B cell (primary cell): ENCODE results near the gene CACNG4. TPM values are rescaled to one million over a fixed set of nuclear protein-coding genes. Genes with fewer than 3 reads are reported as not detected.

Source experiments
- ATAC-seq: fragments of 200-7000 bp; cut with Tn5 transposase; one replicate; pipeline ENCODE4 v1.10.0; 2021; ENCODE audit warnings: low read depth, mild to moderate bottlenecking, moderate number of reproducible peaks, moderate library complexity
- CTCF ChIA-PET: fragments of 350-600 bp; sonication (Branson Sonifier 250); formaldehyde crosslinking; loops from one replicate; lab custom pipeline; 2021; ENCODE audit warnings: antibody characterized with exemption, inconsistent platforms; lab: Charles Lee
- POLR2A ChIA-PET: fragments of 350-600 bp; sonication (Branson Sonifier 250); formaldehyde crosslinking; loops from one replicate; lab custom pipeline; 2021; ENCODE audit warnings: antibody characterized with exemption; lab: Charles Lee
- DNase-seq: peaks from one replicate; pipeline ENCODE4 v3.0.0; 2013
- H2AFZ ChIP-seq: 2 replicates; pipeline ENCODE4 v1.6.1; 2012; ENCODE audit warnings: mild to moderate bottlenecking, low read depth, low read length; ENCODE audit not compliant: insufficient read depth, poor library complexity, severe bottlenecking
- H3K27ac ChIP-seq, 2 donors: 1 replicate in 1 of 2; 2 replicates in 1 of 2; pipeline ENCODE4 v1.5.1; 2012 to 2013; ENCODE audit warnings: low read length in 2 of 2, mild to moderate bottlenecking in 2 of 2, moderate library complexity in 1 of 2
- H3K27me3 ChIP-seq, 4 experiments: fragments of 200-600 bp in 1 of 4; sonication (generic) in 1 of 4; replicated peaks in 1 of 4; 1 replicate in 2 of 4; 2 replicates in 2 of 4; pipeline versions ENCODE4 v1.6.1 to v1.7.0; 2013 to 2016; ENCODE audit warnings: low read length in 3 of 4, mild to moderate bottlenecking in 2 of 4, mixed read lengths in 1 of 4, moderate library complexity in 1 of 4; ENCODE audit not compliant: insufficient read depth in 4 of 4, control insufficient read depth in 3 of 4; ENCODE audit errors: control extremely low read depth in 1 of 4
- H3K36me3 ChIP-seq, 2 experiments: replicated peaks in 1 of 2; 1 replicate in 1 of 2; 2 replicates in 1 of 2; pipeline versions ENCODE4 v1.6.1 to v1.7.1; 2013; ENCODE audit warnings: low read length in 1 of 2; ENCODE audit not compliant: insufficient read depth in 2 of 2, control insufficient read depth in 1 of 2; ENCODE audit errors: control extremely low read depth in 1 of 2, extremely low read depth in 1 of 2
- H3K4me1 ChIP-seq, 2 donors: fragments of 200-600 bp in 1 of 2; sonication (generic) in 1 of 2; 1 replicate in 1 of 2; 2 replicates in 1 of 2; pipeline versions ENCODE4 v1.5.1 to v1.6.1; 2013 to 2017; ENCODE audit warnings: low read length in 2 of 2; ENCODE audit not compliant: control insufficient read depth in 2 of 2, insufficient read depth in 2 of 2
- H3K4me2 ChIP-seq: replicated peaks from 2 replicates; pipeline ENCODE3; 2012; ENCODE audit warnings: mild to moderate bottlenecking, low read depth, low read length; ENCODE audit not compliant: poor library complexity, severe bottlenecking
- H3K4me3 ChIP-seq, 5 experiments: fragments of 200-600 bp in 1 of 5; sonication (generic) in 1 of 5; 1 replicate in 3 of 5; 2 replicates in 2 of 5; pipeline versions ENCODE4 v1.5.1 to v1.7.0; 2011 to 2016; ENCODE audit warnings: low read length in 4 of 5, mild to moderate bottlenecking in 4 of 5, low read depth in 2 of 5, control low read depth in 1 of 5, moderate library complexity in 1 of 5; ENCODE audit not compliant: insufficient read depth in 1 of 5; ENCODE audit errors: control extremely low read depth in 1 of 5, extremely low read depth in 1 of 5
- H3K79me2 ChIP-seq: fragments of 200-600 bp; sonication (generic); one replicate; pipeline ENCODE4 v1.6.0; 2016; ENCODE audit warnings: low read length; ENCODE audit not compliant: control insufficient read depth, insufficient read depth
- H3K9ac ChIP-seq: fragments of 200-600 bp; sonication (generic); 2 replicates; pipeline ENCODE4 v1.6.1; 2017; ENCODE audit warnings: mild to moderate bottlenecking, low read length, moderate library complexity
- H3K9me3 ChIP-seq, 3 donors: one replicate each; pipeline versions ENCODE4 v1.6.1 to v1.7.1; 2013; ENCODE audit warnings: low read length in 2 of 3; ENCODE audit not compliant: control insufficient read depth in 2 of 3, insufficient read depth in 1 of 3; ENCODE audit errors: control extremely low read depth in 1 of 3
- H4K20me1 ChIP-seq: 2 replicates; pipeline ENCODE4 v1.6.0; 2012; ENCODE audit warnings: mild to moderate bottlenecking, low read length; ENCODE audit not compliant: insufficient read depth, control insufficient read depth, poor library complexity, severe bottlenecking
- H3K27ac Mint-ChIP-seq: one replicate; pipeline ENCODE4 v1.8.0; 2021; ENCODE audit warnings: mixed read lengths
- H3K27me3 Mint-ChIP-seq: one replicate; pipeline ENCODE4 v1.8.0; 2021; ENCODE audit warnings: mixed read lengths
- H3K4me1 Mint-ChIP-seq: one replicate; pipeline ENCODE4 v1.8.0; 2021; ENCODE audit warnings: mixed read lengths
- H3K4me3 Mint-ChIP-seq: one replicate; pipeline ENCODE4 v1.8.0; 2021; ENCODE audit warnings: mixed read lengths
- H3K9me3 Mint-ChIP-seq: one replicate; pipeline ENCODE4 v1.8.0; 2022; ENCODE audit warnings: mixed read lengths; ENCODE audit not compliant: insufficient read depth
- CTCF ChIP-seq: fragments of 200-600 bp; IDR thresholded peaks from one replicate; pipeline ENCODE4 v1.8.0; 2022; ENCODE audit warnings: antibody characterized with exemption, mild to moderate bottlenecking
- EZH2 ChIP-seq: IDR thresholded peaks from 2 replicates; pipeline ENCODE4 v1.6.1; 2012; ENCODE audit warnings: borderline replicate concordance, low read depth, mild to moderate bottlenecking, moderate library complexity, low read length; ENCODE audit not compliant: insufficient read depth, poor library complexity, severe bottlenecking
- WGBS: methylation state at CpG from one replicate; pipeline ENCODE4 v1.1.5; 2013; ENCODE audit warnings: missing lambda C conversion rate; ENCODE audit not compliant: insufficient coverage; 5-methylcytosine and 5-hydroxymethylcytosine counted together
- intact Hi-C: fragments of 100-400 bp; cut with micrococcal nuclease; formaldehyde crosslinking; loops from one replicate; pipeline ENCODE4 v1.10.0; 2022
- polyA plus RNA-seq: library from polyadenylated mRNA; depleted of rRNA; stranded (reverse); fragments of >200 nt; gene quantifications from 2 replicates; pipeline ENCODE4 v1.2.3, GENCODE V29; 2012
- total RNA-seq, 2 donors: library from RNA; stranded (reverse); fragments of 120-200 nt in 1 of 2; gene quantifications; 1 replicate in 1 of 2; 2 replicates in 1 of 2; pipeline versions ENCODE4 v1.2.3 to v1.2.4, GENCODE V29; 2013 to 2022

CACNG4 gene
- total and polyA plus RNA-seq, 2 donors (not counting 1 experiment from before 2014, with no cell fraction given) = not detected

GRCh38 chr17:66948061-66948750 lies 16.3 kb upstream of the CACNG4 start:
- peaks cover 3% of the 10 kb centered on the region for H3K4me1 Mint-ChIP-seq
- H3K9ac ChIP-seq = no peak overlapping the region
- ChIA-PET POLR2A (no interaction called here), CTCF (no interaction called here)
- H3K27me3 ChIP-seq = peaks cover 0 to 17% (median 0%) of the 10 kb centered on the region in 4 experiments
- peaks cover 40% of the 10 kb centered on the region for H3K27me3 Mint-ChIP-seq
- TF ChIP-seq CTCF = no peak
- no peak for TF ChIP-seq EZH2
- 71% methylated on average over 11 of the region's 11 CpGs for WGBS
- H3K9me3 ChIP-seq = peaks cover 0 to under 1% (median 0%) of the 10 kb centered on the region in 3 donors
- no peak overlapping the region for H3K27ac ChIP-seq
- H3K4me1 ChIP-seq = no peaks in the 10 kb centered on the region
- H3K9me3 Mint-ChIP-seq = no peaks in the 10 kb centered on the region
- ATAC-seq (no peak), DNase-seq (no peak)
- no peaks in the 10 kb centered on the region for H3K36me3 ChIP-seq
- H3K4me3 Mint-ChIP-seq = no peak overlapping the region
- no peaks in the 10 kb centered on the region for H3K79me2 ChIP-seq
- H3K4me3 ChIP-seq = no peak overlapping the region
- intact Hi-C loops = no loop called here
- no peak overlapping the region for H3K4me2 ChIP-seq
- H2AFZ ChIP-seq = no peak overlapping the region
- H3K27ac Mint-ChIP-seq = no peak overlapping the region
- no peaks in the 10 kb centered on the region for H4K20me1 ChIP-seq

- no peak overlapping the region for H3K27ac ChIP-seq
- H3K36me3 ChIP-seq = no peaks in the 10 kb centered on the region
- DNase-seq = no peak
- intact Hi-C loops = no loop called here
- Mint-ChIP-seq H3K9me3 (no peaks in the 10 kb centered on the region), H3K4me3 (no peak overlapping the region), H3K4me1 (peaks cover 2% of the 10 kb centered on the region), H3K27ac (no peak overlapping the region), H3K27me3 (peaks cover 30% of the 10 kb centered on the region)
- ATAC-seq = no peak
- no peak overlapping the region for H3K4me2 ChIP-seq
- no peaks in the 10 kb centered on the region for H3K9me3 ChIP-seq
- no peak overlapping the region for H2AFZ ChIP-seq
- H3K9ac ChIP-seq = no peak overlapping the region
- no peak overlapping the region for H3K4me3 ChIP-seq
- 89% methylated on average over 10 of the region's 10 CpGs for WGBS
- H3K79me2 ChIP-seq = no peaks in the 10 kb centered on the region
- peaks cover 0 to 17% (median 0%) of the 10 kb centered on the region in 4 experiments for H3K27me3 ChIP-seq
- no peak for TF ChIP-seq EZH2
- TF ChIP-seq CTCF = no peak
- H4K20me1 ChIP-seq = no peaks in the 10 kb centered on the region
- ChIA-PET CTCF (no interaction called here), POLR2A (no interaction called here)
- no peaks in the 10 kb centered on the region for H3K4me1 ChIP-seq
Observed at GRCh38 chr17:66949501-66949900, 15.0 kb upstream of the CACNG4 start.
